MCF 10A (cell line): ENCODE measurements around the gene TUBA4A. TPM values are rescaled to one million over a fixed set of nuclear protein-coding genes. Genes with fewer than 3 reads are reported as not detected.

Source experiments
- Bru-seq: library from RNA; stranded (reverse); fragments of 400-500 nt; gene quantifications from one replicate; lab custom pipeline; 2021; lab: Mats Ljungman, UMichigan
- BruChase-seq, 2 experiments: library from RNA; stranded (reverse); fragments of 400-500 nt; gene quantifications; one replicate each; lab custom pipeline; 2021; lab: Mats Ljungman, UMichigan
- BruUV-seq: library from RNA; stranded (reverse); fragments of 400-500 nt; replicated peaks from 2 replicates; lab custom pipeline; 2021; lab: Mats Ljungman, UMichigan
- CTCF ChIA-PET: fragments of 300-600 bp; sonication (Branson Sonifier 250); formaldehyde crosslinking; extraction: SDS; loops from one replicate; lab custom pipeline; 2021; ENCODE audit warnings: antibody characterized with exemption, inconsistent platforms; lab: Yijun Ruan, JAX
- POLR2A ChIA-PET: fragments of 300-600, 350-650 bp; sonication (Branson Sonifier 250); formaldehyde crosslinking; extraction: SDS; loops from one replicate; lab custom pipeline; 2020; ENCODE audit warnings: antibody characterized with exemption, inconsistent platforms; lab: Yijun Ruan, JAX
- DNase-seq: peaks from one replicate; pipeline ENCODE4 v3.0.0-alpha.2; 2018; ENCODE audit not compliant: unreplicated experiment
- H3K27ac Mint-ChIP-seq: one replicate; pipeline ENCODE4 v1.8.0; 2022; ENCODE audit warnings: mild to moderate bottlenecking, low read depth, mixed read lengths; ENCODE audit not compliant: unreplicated experiment
- H3K27me3 Mint-ChIP-seq: one replicate; pipeline ENCODE4 v1.8.0; 2022; ENCODE audit warnings: mixed read lengths; ENCODE audit not compliant: insufficient read depth, unreplicated experiment
- H3K36me3 Mint-ChIP-seq: one replicate; pipeline ENCODE4 v1.8.0; 2022; ENCODE audit warnings: mild to moderate bottlenecking, moderate library complexity, mixed read lengths; ENCODE audit not compliant: insufficient read depth, unreplicated experiment
- H3K4me1 Mint-ChIP-seq: one replicate; pipeline ENCODE4 v1.8.0; 2022; ENCODE audit warnings: mixed read lengths; ENCODE audit not compliant: insufficient read depth, unreplicated experiment
- H3K4me3 Mint-ChIP-seq: one replicate; pipeline ENCODE4 v1.8.0; 2022; ENCODE audit warnings: mild to moderate bottlenecking, moderate library complexity, mixed read lengths; ENCODE audit not compliant: unreplicated experiment
- H3K9me3 Mint-ChIP-seq: one replicate; pipeline ENCODE4 v1.8.0; 2022; ENCODE audit warnings: mixed read lengths; ENCODE audit not compliant: unreplicated experiment
- intact Hi-C: fragments of 100-400 bp; cut with micrococcal nuclease; formaldehyde crosslinking; loops from 2 replicates; pipeline ENCODE4 v1.14.1; 2022
- long read RNA-seq: library from polyadenylated mRNA; stranded (forward); transcript quantifications from one replicate; pipeline ENCODE4 v2.0.0, GENCODE V29; 2022
- total RNA-seq: library from RNA; stranded (reverse); gene quantifications from 2 replicates; pipeline ENCODE4 v1.2.3, GENCODE V29; 2022
- TF ChIP-seq, protein P1 (sequence below): fragments of 200-600 bp; IDR thresholded peaks from one replicate; pipeline ENCODE4 v1.8.0; 2022; ENCODE audit warnings: antibody characterized with exemption, mild to moderate bottlenecking; ENCODE audit not compliant: unreplicated experiment

Gene TUBA4A
- total RNA-seq (37.2 and 80.5 TPM in 2 replicates), Bru-seq, nascent RNA (percentile 64 among the genes with signal in this experiment), BruChase-seq, experiment 1, labeled RNA remaining after a 6-hour chase (percentile 72 among the genes with signal in this experiment), BruChase-seq, experiment 2, labeled RNA remaining after a 2-hour chase (percentile 76 among the genes with signal in this experiment)
- long read RNA-seq, transcript TUBA4A-201 (4 exons, 2,162 nt): major isoform, 60 of 90 reads
- long read RNA-seq, transcript TUBA4A-206 (4 exons, 648 nt): minor isoform, 10 of 90 reads
- long read RNA-seq, partial matches to known transcripts: 6 of 90 reads
- long read RNA-seq, other reads (novel, unspliced or antisense): 5 of 90 reads

DNA sequence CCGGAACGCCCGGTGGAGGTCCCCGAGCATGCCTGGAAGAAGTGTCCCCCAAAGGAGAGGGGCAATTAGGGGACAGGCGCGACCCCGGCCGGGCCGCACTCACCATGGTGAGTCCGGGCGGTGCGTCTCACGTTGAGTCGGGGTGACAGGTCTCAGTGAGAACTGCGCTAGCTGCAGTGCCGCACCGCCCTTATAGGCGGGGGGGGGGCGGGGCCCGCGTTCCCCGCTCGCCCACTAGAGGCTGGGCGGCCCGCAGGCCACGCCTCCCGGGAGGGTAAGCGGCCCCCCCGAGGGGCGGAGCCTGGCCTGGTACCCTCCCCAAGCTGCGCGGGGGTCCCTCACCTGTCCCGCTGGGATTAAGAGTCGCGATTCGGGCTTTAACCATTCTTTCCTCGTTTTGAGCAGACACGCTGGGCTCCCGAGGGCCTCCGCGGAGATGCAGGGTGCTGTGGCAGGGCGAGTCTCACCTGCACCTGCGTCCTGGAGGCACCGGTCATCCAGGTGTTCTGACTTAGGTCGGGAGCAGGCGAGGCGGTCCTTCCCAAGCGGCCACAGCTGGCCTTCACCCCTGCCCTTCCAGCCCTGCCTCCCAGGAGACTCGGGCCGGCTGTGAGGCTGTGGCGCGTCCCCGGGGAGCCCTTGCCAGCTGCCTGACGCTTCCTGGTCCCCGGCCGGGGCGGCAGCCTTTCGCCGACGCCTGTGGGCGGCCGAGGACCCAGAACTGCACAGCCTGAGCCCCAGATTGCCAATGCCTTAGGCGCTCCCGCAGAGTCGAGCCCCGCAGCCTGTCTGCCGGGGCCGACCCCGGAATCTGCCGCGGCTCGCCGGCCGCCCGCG, at the start of gene TUBA4A:
Gene TUBA4A (minus strand): TSS at position 166 of the 837 bp plus-strand sequence. CDS start 60 bp downstream, at position 106.
- Mint-ChIP-seq H3K4me3 (peak within 1 kb of the TSS; percentile 91), H3K27ac (peak within 1 kb of the TSS; percentile 51), H3K9me3 (no peaks in the 10 kb centered on the region), H3K4me1 (peaks cover 35% of the 10 kb centered on the region), H3K36me3 (peaks cover 37% of the 10 kb centered on the region), H3K27me3 (no peaks in the 10 kb centered on the region)
- TF ChIP-seq, protein P1, sequence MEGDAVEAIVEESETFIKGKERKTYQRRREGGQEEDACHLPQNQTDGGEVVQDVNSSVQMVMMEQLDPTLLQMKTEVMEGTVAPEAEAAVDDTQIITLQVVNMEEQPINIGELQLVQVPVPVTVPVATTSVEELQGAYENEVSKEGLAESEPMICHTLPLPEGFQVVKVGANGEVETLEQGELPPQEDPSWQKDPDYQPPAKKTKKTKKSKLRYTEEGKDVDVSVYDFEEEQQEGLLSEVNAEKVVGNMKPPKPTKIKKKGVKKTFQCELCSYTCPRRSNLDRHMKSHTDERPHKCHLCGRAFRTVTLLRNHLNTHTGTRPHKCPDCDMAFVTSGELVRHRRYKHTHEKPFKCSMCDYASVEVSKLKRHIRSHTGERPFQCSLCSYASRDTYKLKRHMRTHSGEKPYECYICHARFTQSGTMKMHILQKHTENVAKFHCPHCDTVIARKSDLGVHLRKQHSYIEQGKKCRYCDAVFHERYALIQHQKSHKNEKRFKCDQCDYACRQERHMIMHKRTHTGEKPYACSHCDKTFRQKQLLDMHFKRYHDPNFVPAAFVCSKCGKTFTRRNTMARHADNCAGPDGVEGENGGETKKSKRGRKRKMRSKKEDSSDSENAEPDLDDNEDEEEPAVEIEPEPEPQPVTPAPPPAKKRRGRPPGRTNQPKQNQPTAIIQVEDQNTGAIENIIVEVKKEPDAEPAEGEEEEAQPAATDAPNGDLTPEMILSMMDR: no peak
- BruUV-seq: no TSS peak
- ChIA-PET CTCF (interaction anchor here (0.6 to 10.3 kb wide), 7 partner anchors 12 to 280 kb away, joined by 3 to 123 read pairs (median 8); no protein-coding TSS in a partner anchor), POLR2A (interaction anchor here (0.6 to 14.1 kb wide), 17 partner anchors 9 to 344 kb away, joined by 3 to 401 read pairs (median 9); partner anchors contain the start of genes ABCB6, ANKZF1, ATG9A and CNPPD1)
- DNase-seq: peak; percentile 84
- intact Hi-C loops: loop anchor here (1.0 to 2.0 kb wide), 4 partner anchors 20 to 77 kb away; partner anchors contain the start of genes ABCB6, CNPPD1 and DNAJB2

DNA sequence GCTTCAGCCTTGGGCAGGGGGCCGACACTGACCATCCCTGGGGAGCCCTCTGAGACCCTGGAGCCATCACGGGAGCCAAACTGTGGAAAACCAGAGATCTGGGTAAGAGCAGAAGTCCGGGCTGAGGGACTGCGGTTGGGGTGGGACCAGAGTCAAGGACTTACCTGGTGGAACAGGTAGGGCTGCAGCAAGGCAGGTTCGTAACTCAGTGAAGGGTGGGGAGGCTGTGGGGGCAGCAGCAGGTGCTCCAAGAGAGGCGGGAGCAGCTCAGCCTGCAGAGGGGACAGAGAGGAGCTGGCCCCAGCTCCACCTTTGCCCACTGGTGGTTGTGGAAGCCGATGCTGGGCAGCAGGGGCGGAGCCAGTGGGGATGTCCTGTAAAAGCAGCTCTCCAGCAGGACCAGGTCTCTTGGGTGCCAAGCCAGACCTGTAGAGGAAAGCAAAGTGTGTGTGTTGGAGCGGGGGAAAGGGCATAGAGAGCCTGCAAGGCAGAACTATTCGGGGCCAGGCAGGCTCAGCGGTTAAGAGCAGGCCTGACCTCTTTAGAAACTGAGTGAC, 48.8 kb upstream of the TUBA4A start:
- Mint-ChIP-seq H3K27ac (no peak overlapping the region), H3K27me3 (peaks cover 79% of the 10 kb centered on the region), H3K36me3 (peaks cover 6% of the 10 kb centered on the region), H3K4me3 (no peak overlapping the region), H3K9me3 (no peaks in the 10 kb centered on the region), H3K4me1 (no peaks in the 10 kb centered on the region)
- DNase-seq: no peak
- TF ChIP-seq, protein P1: no peak
- intact Hi-C loops: no loop called here
- ChIA-PET POLR2A (interaction anchor here (0.7 kb wide), 1 partner anchor 143 kb away, joined by 3 read pairs; no protein-coding TSS in a partner anchor), CTCF (interaction anchor here (0.5 to 17.4 kb wide), 3 partner anchors 19 to 143 kb away, joined by 3 to 445 read pairs (median 5); partner anchors contain the start of gene DNAJB2)
- no TSS peak for BruUV-seq

DNA sequence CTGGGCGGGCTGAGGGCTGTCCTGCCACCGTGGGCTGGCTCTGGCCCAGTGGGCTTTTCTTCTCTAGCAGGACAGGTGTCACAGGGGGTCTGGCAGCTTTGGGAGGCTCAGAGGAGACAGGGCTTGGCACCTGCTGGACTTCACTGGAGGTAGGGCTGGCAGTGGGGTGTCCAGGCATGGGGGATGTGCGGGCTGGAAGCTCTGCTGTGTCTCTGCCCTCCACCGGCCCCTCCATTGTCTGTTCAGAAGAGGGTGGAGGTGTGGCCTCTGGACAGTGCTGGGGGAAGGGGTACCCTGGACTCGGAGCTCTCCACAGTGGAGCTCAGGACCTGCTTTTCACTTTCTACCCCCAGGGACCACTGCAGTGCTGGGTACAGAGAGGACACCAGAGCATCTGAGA, 46.3 kb upstream of the TUBA4A start:
- Mint-ChIP-seq H3K4me1 (no peaks in the 10 kb centered on the region), H3K9me3 (no peaks in the 10 kb centered on the region), H3K27ac (no peak overlapping the region), H3K4me3 (no peak overlapping the region), H3K27me3 (peaks cover 56% of the 10 kb centered on the region), H3K36me3 (peaks cover 6% of the 10 kb centered on the region)
- CTCF ChIA-PET: interaction anchor here (0.6 to 17.4 kb wide), 23 partner anchors 9 to 280 kb away, joined by 3 to 445 read pairs (median 5); partner anchors contain the start of genes ANKZF1, ATG9A, CNPPD1 and DNAJB2
- POLR2A ChIA-PET: interaction anchor here (0.7 to 1.4 kb wide), 3 partner anchors 55 to 122 kb away, joined by 3 read pairs; partner anchors contain the start of gene ZFAND2B
- TF ChIP-seq, protein P1: no peak
- intact Hi-C loops: no loop called here
- no peak for DNase-seq
- BruUV-seq: no TSS peak
